ENCODE results near the gene KCNQ1. TPM values are rescaled to one million over a fixed set of nuclear protein-coding genes. Genes with fewer than 3 reads are reported as not detected.

Gene KCNQ1
- total RNA-seq, 2 donors from 2014 or later = 38.9 to 46.1 TPM

DNA sequence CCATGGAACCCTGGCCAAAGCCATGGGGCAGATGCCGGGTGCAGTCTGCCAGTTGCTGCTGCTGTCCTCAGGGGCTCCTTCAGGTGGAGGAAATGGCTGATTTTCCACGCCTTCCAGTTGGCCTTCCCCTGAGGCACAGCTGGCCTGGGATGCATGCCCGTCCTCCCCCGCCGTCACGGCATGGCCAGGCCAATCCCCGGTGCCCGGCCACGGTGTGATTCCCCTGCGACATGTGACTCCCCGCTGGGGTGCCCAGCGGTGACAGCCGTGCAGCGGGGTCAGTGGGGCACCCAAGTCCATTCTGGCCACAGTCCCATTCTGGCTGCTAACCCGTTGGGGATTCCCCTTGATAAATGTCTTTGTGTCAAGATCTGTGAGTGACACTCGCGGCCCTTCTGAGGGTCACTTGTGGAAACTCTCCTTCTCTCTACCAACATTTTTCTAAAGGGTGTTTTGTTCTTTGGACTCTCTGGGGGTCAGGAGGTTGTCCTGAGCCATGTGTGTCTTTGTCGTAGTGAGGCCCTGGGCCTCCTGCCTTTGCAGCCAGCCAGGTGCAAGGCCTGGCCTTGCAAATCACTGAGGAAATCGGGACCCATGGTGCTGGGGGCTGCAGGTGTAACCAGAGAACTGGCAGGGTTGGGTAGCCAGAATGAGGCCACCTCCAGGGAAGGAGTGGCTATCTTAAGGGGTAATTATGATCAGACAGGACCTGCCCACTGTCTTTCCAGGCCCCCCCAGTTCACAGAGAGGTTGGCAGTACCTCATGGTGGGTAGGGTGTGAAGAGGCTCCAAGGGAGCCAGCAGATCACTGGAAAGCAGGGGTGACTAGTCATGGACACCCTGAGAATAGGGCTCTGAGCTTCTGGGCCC lies 217.9 kb downstream of the KCNQ1 start:
- TF ChIP-seq POLR2A (IDR thresholded peaks at IDR 0.05) = no peak
- TF ChIP-seq, protein P1, sequence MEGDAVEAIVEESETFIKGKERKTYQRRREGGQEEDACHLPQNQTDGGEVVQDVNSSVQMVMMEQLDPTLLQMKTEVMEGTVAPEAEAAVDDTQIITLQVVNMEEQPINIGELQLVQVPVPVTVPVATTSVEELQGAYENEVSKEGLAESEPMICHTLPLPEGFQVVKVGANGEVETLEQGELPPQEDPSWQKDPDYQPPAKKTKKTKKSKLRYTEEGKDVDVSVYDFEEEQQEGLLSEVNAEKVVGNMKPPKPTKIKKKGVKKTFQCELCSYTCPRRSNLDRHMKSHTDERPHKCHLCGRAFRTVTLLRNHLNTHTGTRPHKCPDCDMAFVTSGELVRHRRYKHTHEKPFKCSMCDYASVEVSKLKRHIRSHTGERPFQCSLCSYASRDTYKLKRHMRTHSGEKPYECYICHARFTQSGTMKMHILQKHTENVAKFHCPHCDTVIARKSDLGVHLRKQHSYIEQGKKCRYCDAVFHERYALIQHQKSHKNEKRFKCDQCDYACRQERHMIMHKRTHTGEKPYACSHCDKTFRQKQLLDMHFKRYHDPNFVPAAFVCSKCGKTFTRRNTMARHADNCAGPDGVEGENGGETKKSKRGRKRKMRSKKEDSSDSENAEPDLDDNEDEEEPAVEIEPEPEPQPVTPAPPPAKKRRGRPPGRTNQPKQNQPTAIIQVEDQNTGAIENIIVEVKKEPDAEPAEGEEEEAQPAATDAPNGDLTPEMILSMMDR (IDR thresholded peaks at IDR 0.05) = no peak
- H3K9me3 ChIP-seq = peaks cover 0 to 37% (median 0%) of the 10 kb centered on the region in 3 donors
- no peaks in the 10 kb centered on the region for H3K4me1 ChIP-seq
- DNase-seq = no peak
- peaks cover 0 to 6% of the 10 kb centered on the region in 2 donors for H3K36me3 ChIP-seq (replicated peaks in 1 of 2; ENCODE audit: insufficient read depth in 1 of 2, low read depth in 2 of 2)
- H3K27me3 ChIP-seq = no peaks in the 10 kb centered on the region
- H3K4me3 ChIP-seq = no peak overlapping the region
- 94 to 98% methylated on average over 10 to 19 of the region's 19 CpGs for WGBS, 2 donors
- H3K27ac ChIP-seq = no peak overlapping the region
- intact Hi-C loops (cut with DNase I) = no loop called here
- ATAC-seq = no peak

DNA sequence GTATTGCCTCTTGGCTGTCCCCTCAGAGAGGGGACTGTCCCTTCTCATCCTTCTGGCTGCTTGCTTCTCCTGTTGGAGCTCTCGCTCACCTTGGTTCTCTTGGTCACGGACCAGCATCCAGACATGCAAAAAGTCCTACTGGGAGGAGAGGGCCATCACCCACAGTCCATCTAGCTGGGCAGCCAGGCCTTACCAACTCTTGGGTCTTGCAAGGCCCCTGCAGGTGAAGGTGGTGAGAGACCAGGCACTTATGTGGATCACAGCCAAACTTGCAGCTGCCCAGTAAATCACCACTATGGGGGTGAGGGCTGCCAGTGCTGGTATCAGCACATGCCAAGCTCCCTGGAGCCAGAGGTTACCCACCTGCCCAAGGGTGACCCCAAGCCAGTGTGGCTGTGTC lies 218.7 kb downstream of the KCNQ1 start:
- H3K27ac ChIP-seq = no peak overlapping the region
- WGBS, 2 donors = 100% methylated on average over 2 of the region's 2 CpGs

DNA sequence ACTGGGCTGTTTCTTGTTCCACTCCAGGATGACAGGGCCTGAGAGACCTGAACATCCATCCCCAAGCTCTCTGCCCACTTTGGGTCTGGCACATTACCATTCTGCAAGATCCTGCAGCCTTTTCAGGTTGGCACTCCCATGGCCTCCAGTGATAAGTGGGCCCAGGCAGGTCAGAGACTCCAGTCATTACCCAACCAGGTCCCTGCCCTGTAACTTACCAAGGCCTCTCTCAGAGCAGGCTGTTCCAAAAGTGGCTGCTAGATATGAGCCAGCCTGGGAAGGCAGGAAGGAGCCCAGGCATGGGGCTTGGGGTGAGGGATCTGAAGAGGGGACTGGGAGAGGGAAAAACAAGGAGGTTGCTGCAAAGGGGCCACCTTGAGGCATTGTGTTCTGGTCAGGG lies 219.1 kb downstream of the KCNQ1 start:
- intact Hi-C loops (cut with DNase I) = no loop called here
- Histone ChIP-seq H3K27ac (no peak overlapping the region), H3K4me3 (no peak overlapping the region), H3K9me3 (peaks cover 0 to 37% (median 0%) of the 10 kb centered on the region in 3 donors), H3K36me3 (replicated peaks in 1 of 2; ENCODE audit: insufficient read depth in 1 of 2, low read depth in 2 of 2) (peaks cover 0 to 6% of the 10 kb centered on the region in 2 donors), H3K4me1 (peaks cover 4% of the 10 kb centered on the region), H3K27me3 (no peaks in the 10 kb centered on the region)
- TF ChIP-seq, protein P1 (IDR thresholded peaks at IDR 0.05) = no peak
- TF ChIP-seq POLR2A (IDR thresholded peaks at IDR 0.05) = no peak
- no peak for ATAC-seq
- no peak for DNase-seq

More for the DNA sequence above, 218.7 kb downstream of the KCNQ1 start:
- H3K36me3 ChIP-seq (replicated peaks in 1 of 2; ENCODE audit: insufficient read depth in 1 of 2, low read depth in 2 of 2) = peaks cover 0 to 6% of the 10 kb centered on the region in 2 donors
- no peaks in the 10 kb centered on the region for H3K27me3 ChIP-seq
- peaks cover 0 to 37% (median 0%) of the 10 kb centered on the region in 3 donors for H3K9me3 ChIP-seq
- H3K4me3 ChIP-seq = no peak overlapping the region
- DNase-seq (no peak), ATAC-seq (no peak)
- intact Hi-C loops (cut with DNase I) = no loop called here
- no peaks in the 10 kb centered on the region for H3K4me1 ChIP-seq
- no peak for TF ChIP-seq POLR2A (IDR thresholded peaks at IDR 0.05)
- TF ChIP-seq, protein P1 (IDR thresholded peaks at IDR 0.05) = no peak

DNA sequence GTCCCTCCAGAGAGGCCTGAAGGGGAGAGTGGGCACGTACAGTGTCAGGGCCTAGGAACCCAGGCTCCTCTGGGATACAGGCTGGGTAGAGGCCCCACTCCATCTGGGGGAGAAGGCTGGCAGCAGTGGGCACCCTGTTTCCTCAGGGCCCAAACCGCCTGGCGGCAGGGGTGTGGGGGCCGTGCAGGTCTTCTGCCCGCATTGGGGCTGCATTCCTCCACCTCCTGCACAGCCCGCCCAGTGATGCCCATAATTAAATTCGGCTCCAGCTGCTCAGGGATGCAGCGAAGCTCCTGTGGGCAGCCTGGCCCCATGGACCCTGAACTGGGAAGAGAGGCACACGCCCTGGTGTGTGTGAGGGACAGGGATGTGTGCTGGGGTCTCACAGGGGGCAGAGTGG lies 219.6 kb downstream of the KCNQ1 start:
- Histone ChIP-seq H3K27ac (no peak overlapping the region), H3K9me3 (peaks cover 0 to 33% (median 0%) of the 10 kb centered on the region in 3 donors), H3K4me3 (no peak overlapping the region), H3K4me1 (peaks cover 8% of the 10 kb centered on the region), H3K27me3 (no peaks in the 10 kb centered on the region), H3K36me3 (replicated peaks in 1 of 2; ENCODE audit: insufficient read depth in 1 of 2, low read depth in 2 of 2) (peaks cover 0 to 6% of the 10 kb centered on the region in 2 donors)
- WGBS, 2 donors = 80 to 100% methylated on average over 6 to 9 of the region's 9 CpGs
- TF ChIP-seq POLR2A (IDR thresholded peaks at IDR 0.05) = no peak
- TF ChIP-seq, protein P1 (IDR thresholded peaks at IDR 0.05) = no peak
- ATAC-seq (no peak), DNase-seq (peak in 1 of 4 donors; percentile 3)
- intact Hi-C loops (cut with DNase I) = no loop called here

Measured in body of pancreas (tissue), 4 donors.